Measurements from ENCODE around the gene TMEM92.

The TMEM92 gene

GRCh38 chr17:50256826-50257618, 17.2 kb upstream of the TMEM92 start:
- no peak for TF ChIP-seq CTCF (IDR thresholded peaks at IDR 0.05; ENCODE audit: control extremely low read depth, extremely low read depth, low read depth, missing control alignments)
- ChIA-PET CTCF (interaction anchor here (1.4 kb wide), 1 partner anchor 15 kb away, joined by 3 read pairs; no protein-coding TSS in a partner anchor), POLR2A (no interaction called here)
- peak; percentile 17 for DNase-seq (ENCODE audit: extremely low spot score)

DNA sequence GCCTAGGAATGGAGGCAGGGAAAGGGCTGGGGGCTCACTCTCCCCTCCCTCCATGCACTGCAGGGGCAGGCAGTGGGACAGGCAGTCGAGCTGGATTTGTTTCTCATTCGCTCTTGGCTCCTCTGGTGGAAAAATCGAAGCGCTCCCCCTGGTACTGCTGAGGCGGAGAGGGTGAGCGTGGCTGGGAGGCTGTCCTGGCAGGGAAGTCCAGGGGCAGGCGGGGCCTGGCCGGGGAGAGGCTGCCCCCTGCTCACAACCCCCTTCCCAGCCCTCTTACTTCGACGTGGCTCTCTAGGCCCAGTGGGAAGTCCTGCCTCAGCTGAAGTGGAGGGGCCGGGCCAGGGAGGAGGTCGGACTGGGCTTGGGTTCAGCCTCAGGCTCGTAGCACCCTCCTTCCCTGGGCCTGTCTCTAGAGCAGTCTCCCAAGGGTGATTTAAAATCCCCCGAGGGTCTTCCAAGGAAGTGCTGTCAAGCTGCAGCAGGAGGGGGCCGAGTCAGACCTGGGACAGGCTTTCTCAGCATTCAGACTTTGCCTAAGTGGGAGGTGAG, 16.5 kb upstream of the TMEM92 start:
- ChIA-PET CTCF (interaction anchor here (0.8 to 1.4 kb wide), 2 partner anchors 14 to 16 kb away, joined by 3 read pairs; partner anchors contain the start of gene TMEM92), POLR2A (no interaction called here)
- TF ChIP-seq CTCF (IDR thresholded peaks at IDR 0.05; ENCODE audit: control extremely low read depth, extremely low read depth, low read depth, missing control alignments): no peak

DNA sequence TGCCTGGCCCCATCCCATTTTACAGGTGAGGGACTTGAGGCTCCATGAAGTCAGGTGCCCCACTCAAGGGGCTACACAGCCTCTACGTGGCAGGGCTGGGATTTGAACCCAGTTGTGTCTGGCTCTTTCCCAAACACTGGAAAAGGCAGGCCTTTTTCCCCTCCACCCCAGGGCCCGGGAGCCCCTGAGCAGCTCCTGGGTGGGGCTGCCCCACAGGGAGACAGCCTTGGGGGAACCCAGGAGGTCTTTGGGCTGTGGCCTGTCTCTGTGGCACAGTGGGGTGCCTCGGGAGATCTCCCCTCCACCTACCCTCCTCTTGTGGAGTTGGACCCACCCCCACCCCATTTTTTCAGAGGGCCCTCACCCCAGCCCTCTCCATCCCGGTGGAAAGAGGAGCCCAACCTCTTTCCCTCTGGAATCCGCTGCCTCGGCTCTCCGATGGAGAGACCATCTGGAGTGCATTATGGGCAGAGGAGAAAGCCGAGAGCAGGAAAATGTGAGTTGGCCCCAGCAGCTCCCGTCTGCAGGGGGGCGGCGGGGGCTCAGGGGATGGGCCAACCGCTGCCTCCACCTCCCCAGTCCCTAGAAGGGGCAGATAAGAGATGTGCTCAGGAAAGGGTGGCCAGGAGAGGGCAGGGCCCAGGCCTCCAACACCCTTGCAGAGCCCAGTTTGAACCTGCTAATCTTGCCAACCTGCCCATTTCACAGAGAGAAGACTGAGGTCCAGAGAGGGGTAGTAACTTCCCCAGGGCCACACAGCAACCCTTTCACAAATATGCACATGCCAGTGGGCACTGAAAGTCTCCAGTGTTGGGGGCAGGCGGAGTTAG, 15.4 kb upstream of the TMEM92 start:
- CTCF ChIA-PET: interaction anchor here (0.8 to 1.4 kb wide), 4 partner anchors 11 to 59 kb away, joined by 3 to 5 read pairs (median 3); partner anchors contain the start of gene TMEM92
- POLR2A ChIA-PET: no interaction called here
- DNase-seq (ENCODE audit: extremely low spot score): peak; percentile 9
- TF ChIP-seq CTCF (IDR thresholded peaks at IDR 0.05; ENCODE audit: control extremely low read depth, extremely low read depth, low read depth, missing control alignments): no peak

More for the DNA sequence above, 16.5 kb upstream of the TMEM92 start:
- DNase-seq (ENCODE audit: extremely low spot score): peak; percentile 9

DNA sequence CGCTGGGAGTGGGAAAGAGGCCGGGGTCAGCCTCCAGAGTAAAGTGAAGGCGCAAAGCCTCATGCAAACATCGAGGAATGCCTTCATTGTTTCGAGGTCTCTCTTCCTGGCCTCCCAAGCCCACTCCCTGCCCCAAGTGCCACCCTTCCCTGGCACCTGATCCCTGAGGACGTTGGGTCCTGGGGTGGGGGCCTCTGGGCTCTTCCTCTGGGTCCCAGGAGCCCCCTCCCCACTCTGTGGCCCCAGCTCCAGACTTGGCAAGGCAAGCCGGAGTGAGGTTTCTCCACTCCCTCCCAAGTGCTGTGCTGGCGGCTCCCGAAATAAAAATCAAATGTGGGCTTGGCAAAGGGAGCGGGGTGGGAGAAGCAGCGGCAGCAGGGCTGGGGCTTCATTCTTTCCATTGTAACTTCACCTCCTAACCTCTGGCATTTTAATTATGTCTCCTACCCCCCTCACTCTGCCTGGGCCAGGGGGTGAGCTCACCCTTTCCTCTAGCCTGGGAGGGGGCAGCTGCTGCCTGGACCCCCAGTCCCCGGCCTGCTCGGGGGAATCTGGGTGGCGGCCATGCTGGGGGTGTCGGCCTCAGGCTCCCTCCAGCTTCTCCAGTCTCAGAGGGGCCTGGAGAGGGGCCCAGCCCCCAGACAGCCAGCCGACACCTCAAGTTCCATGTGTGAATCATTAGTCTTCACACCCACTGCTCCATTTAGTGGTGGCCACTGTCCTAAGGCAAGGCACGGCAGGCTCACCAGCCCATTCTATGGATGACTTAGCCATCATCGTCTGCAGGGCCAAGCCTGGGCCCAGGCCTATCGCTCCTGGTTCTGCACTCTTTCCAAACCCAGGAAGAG, 14.6 kb upstream of the TMEM92 start:
- DNase-seq (ENCODE audit: extremely low spot score): peak; percentile 10
- ChIA-PET CTCF (interaction anchor here (1.1 to 1.4 kb wide), 2 partner anchors 10 to 60 kb away, joined by 3 to 5 read pairs; no protein-coding TSS in a partner anchor), POLR2A (no interaction called here)
- TF ChIP-seq CTCF (IDR thresholded peaks at IDR 0.05; ENCODE audit: control extremely low read depth, extremely low read depth, low read depth, missing control alignments): no peak

DNA sequence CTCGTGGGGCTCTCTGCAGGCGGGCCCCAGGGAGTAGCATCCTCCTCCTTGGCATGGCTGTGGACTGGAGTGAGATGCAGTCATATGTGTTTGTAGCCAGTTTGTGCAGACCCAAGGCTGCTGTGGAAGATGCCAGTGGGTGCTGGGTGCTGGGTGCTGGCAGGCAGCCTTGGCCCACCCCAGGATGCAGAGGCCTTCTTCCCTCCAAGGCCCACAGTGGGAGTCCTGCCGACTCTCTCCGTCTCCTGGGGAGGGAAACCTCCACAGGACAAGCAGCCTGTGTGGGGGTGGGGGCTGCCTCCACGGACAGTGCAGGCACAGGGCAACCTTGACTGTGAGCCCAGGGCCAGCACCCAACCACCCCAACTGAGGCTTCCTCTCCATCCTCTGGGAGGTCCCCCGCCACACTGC, 13.8 kb upstream of the TMEM92 start:
- ChIA-PET POLR2A (no interaction called here), CTCF (interaction anchor here (1.4 kb wide), 1 partner anchor 61 kb away, joined by 5 read pairs; no protein-coding TSS in a partner anchor)
- TF ChIP-seq CTCF (IDR thresholded peaks at IDR 0.05; ENCODE audit: control extremely low read depth, extremely low read depth, low read depth, missing control alignments): no peak
- no peak for DNase-seq (ENCODE audit: extremely low spot score)
